Body of pancreas (tissue), 4 donors: ENCODE data around the gene MRPL27. TPM values are rescaled to one million over a fixed set of nuclear protein-coding genes. Genes with fewer than 3 reads are reported as not detected.

Source experiments
- ATAC-seq: fragments of 150-250 bp; one replicate; pipeline ENCODE4 v1.9.1; 2016
- DNase-seq, 4 donors: peaks; one replicate each; pipeline ENCODE4 v3.0.0-alpha.2; 2019
- H3K27ac ChIP-seq, 4 donors: fragments of 200-600 bp; sonication (generic); 1 replicate in 3 of 4; 2 replicates in 1 of 4; pipeline versions ENCODE4 v1.5.1 to v1.6.1; 2016 to 2019; ENCODE audit warnings: mild to moderate bottlenecking in 1 of 4, mixed read lengths in 1 of 4, moderate library complexity in 1 of 4
- H3K27me3 ChIP-seq, 2 donors: fragments of 200-600 bp; sonication (generic); one replicate each; pipeline ENCODE4 v1.6.0; 2016; ENCODE audit warnings: mild to moderate bottlenecking in 1 of 2
- H3K36me3 ChIP-seq, 2 donors: fragments of 200-600 bp; sonication (generic); replicated peaks in 1 of 2; 2 replicates each; pipeline ENCODE4 v1.5.1; 2016; ENCODE audit warnings: low read depth in 2 of 2; ENCODE audit not compliant: insufficient read depth in 1 of 2
- H3K4me1 ChIP-seq: fragments of 200-600 bp; sonication (generic); one replicate; pipeline ENCODE4 v1.6.0; 2016
- H3K4me3 ChIP-seq, 2 donors: fragments of 200-600 bp; sonication (generic); 1 replicate in 1 of 2; 2 replicates in 1 of 2; pipeline ENCODE4 v1.5.1; 2016 to 2019
- H3K9me3 ChIP-seq, 3 donors: fragments of 200-600 bp; sonication (generic); 1 replicate in 2 of 3; 2 replicates in 1 of 3; pipeline ENCODE4 v1.5.1; 2016
- POLR2A ChIP-seq, 3 donors: fragments of 450-650 bp; IDR thresholded peaks; one replicate each; pipeline ENCODE4 v1.6.1; 2016; ENCODE audit warnings: antibody characterized with exemption in 3 of 3, mild to moderate bottlenecking in 2 of 3
- WGBS, 2 donors: methylation state at CpG; one replicate each; pipeline ENCODE4 v1.1.5; 2017; 5-methylcytosine and 5-hydroxymethylcytosine counted together
- intact Hi-C: fragments of 100-400 bp; cut with DNase I; formaldehyde crosslinking; loops from one replicate; pipeline ENCODE4 v1.15.1; 2023
- total RNA-seq, 2 donors: library from RNA; depleted of rRNA; stranded (reverse); fragments of >200 nt; gene quantifications; one replicate each; pipeline ENCODE4 v1.1.0, GENCODE V29; 2016
- TF ChIP-seq, protein P1 (sequence below), 7 experiments: fragments of 450-650 bp in 4 of 7; fragments of 200-600 bp in 3 of 7; sonication (generic) in 3 of 7; IDR thresholded peaks; one replicate each; pipeline ENCODE4 v1.5.1; 2016 to 2019; ENCODE audit warnings: antibody characterized with exemption in 7 of 7

The MRPL27 gene
- total RNA-seq, 2 donors from 2014 or later = 26.5 to 31.3 TPM

DNA sequence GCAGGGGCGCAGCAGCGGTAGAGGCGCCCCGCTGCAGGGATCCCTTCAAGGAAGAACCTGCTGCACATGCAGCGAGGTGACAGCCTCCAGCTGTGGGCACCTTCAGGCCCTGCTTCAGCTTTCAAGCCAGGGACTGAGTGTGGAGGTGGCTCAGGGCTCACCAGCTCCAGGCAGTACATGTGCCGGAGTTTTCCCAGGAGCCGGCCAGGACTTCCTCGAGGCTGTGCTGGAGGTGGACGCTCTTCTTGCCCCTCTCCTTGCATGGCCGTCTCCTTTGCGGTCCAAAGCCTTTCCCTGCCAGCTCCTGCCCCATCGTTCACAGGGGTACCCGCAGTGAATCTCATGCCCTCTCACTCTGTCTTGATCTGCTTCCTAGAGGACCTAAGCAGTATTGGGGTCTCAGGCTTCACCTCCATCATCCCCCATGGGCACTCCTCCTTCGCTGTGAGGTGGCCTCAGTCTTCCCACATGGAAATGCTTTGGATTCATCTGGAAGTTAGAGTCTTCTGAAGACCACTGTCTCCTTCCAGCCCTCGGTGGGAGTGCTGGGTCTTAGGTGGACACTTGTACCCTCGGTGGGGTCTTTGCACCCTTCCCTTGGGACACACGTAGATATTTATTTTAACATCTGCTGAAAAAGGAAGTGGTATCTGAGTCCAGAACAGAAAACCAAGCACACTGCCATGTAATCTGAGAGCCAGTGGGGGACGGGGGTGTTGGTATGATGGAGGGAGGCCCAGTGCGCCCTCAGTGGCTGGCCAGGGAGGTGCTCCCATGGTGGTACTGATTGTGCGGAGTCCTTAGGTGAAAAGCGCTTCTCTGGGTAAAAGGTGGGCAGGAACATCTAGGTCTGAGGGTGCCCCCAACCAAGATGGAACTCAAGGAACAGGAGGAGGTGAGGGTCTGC, 20.0 kb downstream of the MRPL27 start:
- Histone ChIP-seq H3K4me3 (no peak overlapping the region), H3K27ac (no peak overlapping the region), H3K27me3 (no peaks in the 10 kb centered on the region), H3K4me1 (peaks cover 3% of the 10 kb centered on the region), H3K9me3 (no peaks in the 10 kb centered on the region), H3K36me3 (peaks cover 7 to 8% of the 10 kb centered on the region in 2 donors)
- 92 to 93% methylated on average over 20 to 21 of the region's 21 CpGs for WGBS, 2 donors
- intact Hi-C loops = no loop called here
- ATAC-seq (no peak), DNase-seq (no peak)
- no peak for TF ChIP-seq POLR2A (IDR thresholded peaks at IDR 0.05)
- TF ChIP-seq, protein P1, sequence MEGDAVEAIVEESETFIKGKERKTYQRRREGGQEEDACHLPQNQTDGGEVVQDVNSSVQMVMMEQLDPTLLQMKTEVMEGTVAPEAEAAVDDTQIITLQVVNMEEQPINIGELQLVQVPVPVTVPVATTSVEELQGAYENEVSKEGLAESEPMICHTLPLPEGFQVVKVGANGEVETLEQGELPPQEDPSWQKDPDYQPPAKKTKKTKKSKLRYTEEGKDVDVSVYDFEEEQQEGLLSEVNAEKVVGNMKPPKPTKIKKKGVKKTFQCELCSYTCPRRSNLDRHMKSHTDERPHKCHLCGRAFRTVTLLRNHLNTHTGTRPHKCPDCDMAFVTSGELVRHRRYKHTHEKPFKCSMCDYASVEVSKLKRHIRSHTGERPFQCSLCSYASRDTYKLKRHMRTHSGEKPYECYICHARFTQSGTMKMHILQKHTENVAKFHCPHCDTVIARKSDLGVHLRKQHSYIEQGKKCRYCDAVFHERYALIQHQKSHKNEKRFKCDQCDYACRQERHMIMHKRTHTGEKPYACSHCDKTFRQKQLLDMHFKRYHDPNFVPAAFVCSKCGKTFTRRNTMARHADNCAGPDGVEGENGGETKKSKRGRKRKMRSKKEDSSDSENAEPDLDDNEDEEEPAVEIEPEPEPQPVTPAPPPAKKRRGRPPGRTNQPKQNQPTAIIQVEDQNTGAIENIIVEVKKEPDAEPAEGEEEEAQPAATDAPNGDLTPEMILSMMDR (IDR thresholded peaks at IDR 0.05) = no peak

GRCh38 chr17:50352072-50352692, 20.8 kb downstream of the MRPL27 start:
- Histone ChIP-seq H3K4me1 (peaks cover 10% of the 10 kb centered on the region), H3K9me3 (no peaks in the 10 kb centered on the region), H3K36me3 (peaks cover 7 to 8% of the 10 kb centered on the region in 2 donors), H3K27ac (no peak overlapping the region), H3K4me3 (no peak overlapping the region), H3K27me3 (no peaks in the 10 kb centered on the region)
- DNase-seq (peak in 1 of 4 donors; percentile 49), ATAC-seq (no peak)
- intact Hi-C loops = no loop called here
- TF ChIP-seq, protein P1 (IDR thresholded peaks at IDR 0.05) = no peak
- TF ChIP-seq POLR2A (IDR thresholded peaks at IDR 0.05) = no peak
- WGBS, 2 donors = 81 to 84% methylated on average over 4 to 6 of the region's 6 CpGs

- intact Hi-C loops = no loop called here
- Histone ChIP-seq H3K36me3 (peaks cover 0 to 2% of the 10 kb centered on the region in 2 donors), H3K27ac (no peak overlapping the region), H3K4me1 (peaks cover 17% of the 10 kb centered on the region), H3K4me3 (no peak overlapping the region), H3K27me3 (no peaks in the 10 kb centered on the region), H3K9me3 (no peaks in the 10 kb centered on the region)
- 91 to 94% methylated on average over 2 of the region's 2 CpGs for WGBS, 2 donors
- TF ChIP-seq, protein P1 (IDR thresholded peaks at IDR 0.05) = no peak
- TF ChIP-seq POLR2A (IDR thresholded peaks at IDR 0.05) = no peak
- DNase-seq = no peak
- no peak for ATAC-seq
Observed at GRCh38 chr17:50350733-50351132, 22.3 kb downstream of the MRPL27 start.

DNA sequence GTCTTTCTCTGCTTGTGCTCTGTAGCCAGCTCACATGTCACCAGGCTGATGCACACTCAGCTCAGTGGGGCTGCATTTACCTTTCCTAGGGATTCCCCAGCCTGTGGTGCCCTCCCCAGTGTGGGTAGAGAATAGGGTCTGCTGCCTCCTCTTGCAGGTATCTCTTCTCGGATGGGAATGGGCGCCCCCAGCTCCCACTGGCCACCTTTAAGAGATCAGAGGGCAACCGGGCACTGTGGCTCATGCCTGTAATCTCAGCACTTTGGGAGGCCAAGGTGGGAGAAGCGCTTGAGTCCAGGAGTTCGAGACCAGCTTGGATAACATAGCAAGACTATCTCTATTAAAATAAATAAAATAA, 23.8 kb downstream of the MRPL27 start:
- Histone ChIP-seq H3K9me3 (no peaks in the 10 kb centered on the region), H3K4me1 (peaks cover 24% of the 10 kb centered on the region), H3K4me3 (no peak overlapping the region), H3K27ac (no peak overlapping the region), H3K27me3 (no peaks in the 10 kb centered on the region), H3K36me3 (no peaks in the 10 kb centered on the region)
- no peak for ATAC-seq
- intact Hi-C loops = no loop called here
- WGBS, 2 donors = 89 to 92% methylated on average over 5 of the region's 5 CpGs
- TF ChIP-seq, protein P1 (IDR thresholded peaks at IDR 0.05) = no peak
- TF ChIP-seq POLR2A (IDR thresholded peaks at IDR 0.05) = no peak
- no peak for DNase-seq
